NB4 (cell line): Measurements from ENCODE around the gene FARP1.

Experiments used
- MYC ChIP-seq: IDR thresholded peaks from 2 replicates; pipeline ENCODE4 v1.6.1; 2011; ENCODE audit warnings: low read depth, low read length
- POLR2A ChIP-seq: IDR thresholded peaks from 2 replicates; pipeline ENCODE4 v1.6.1; 2011; ENCODE audit warnings: mild to moderate bottlenecking; ENCODE audit not compliant: insufficient read length; ENCODE audit errors: extremely low read depth
- TF ChIP-seq, protein P1 (sequence below): IDR thresholded peaks from one replicate; pipeline ENCODE4 v1.5.1; 2012; ENCODE audit warnings: low read depth, low read length
- TF ChIP-seq, protein P2 (sequence below): IDR thresholded peaks from 2 replicates; pipeline ENCODE4 v1.6.1; 2011; ENCODE audit warnings: low read depth, low read length

DNA sequence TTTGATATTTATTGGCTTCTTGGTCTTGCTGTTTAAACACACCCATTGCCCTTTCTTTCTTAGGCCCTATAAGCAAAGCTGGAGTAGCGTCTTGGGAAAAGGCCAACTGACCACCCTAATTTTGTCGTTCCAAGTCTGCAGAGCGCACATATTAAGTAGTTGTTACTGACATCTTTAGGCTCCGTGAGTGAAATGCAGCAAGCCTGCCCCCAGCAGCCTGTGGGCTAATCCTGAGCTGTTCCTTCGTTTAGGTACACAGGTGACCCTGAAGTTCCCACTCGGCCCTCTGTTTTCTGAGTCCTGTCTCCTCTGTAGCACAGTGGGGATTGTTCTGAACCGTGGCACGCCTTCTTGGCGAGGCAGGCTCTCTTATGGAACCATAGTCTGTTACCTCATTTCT lies 263.5 kb downstream of the FARP1 start:
- TF ChIP-seq MYC, result no peak
- TF ChIP-seq, protein P1, sequence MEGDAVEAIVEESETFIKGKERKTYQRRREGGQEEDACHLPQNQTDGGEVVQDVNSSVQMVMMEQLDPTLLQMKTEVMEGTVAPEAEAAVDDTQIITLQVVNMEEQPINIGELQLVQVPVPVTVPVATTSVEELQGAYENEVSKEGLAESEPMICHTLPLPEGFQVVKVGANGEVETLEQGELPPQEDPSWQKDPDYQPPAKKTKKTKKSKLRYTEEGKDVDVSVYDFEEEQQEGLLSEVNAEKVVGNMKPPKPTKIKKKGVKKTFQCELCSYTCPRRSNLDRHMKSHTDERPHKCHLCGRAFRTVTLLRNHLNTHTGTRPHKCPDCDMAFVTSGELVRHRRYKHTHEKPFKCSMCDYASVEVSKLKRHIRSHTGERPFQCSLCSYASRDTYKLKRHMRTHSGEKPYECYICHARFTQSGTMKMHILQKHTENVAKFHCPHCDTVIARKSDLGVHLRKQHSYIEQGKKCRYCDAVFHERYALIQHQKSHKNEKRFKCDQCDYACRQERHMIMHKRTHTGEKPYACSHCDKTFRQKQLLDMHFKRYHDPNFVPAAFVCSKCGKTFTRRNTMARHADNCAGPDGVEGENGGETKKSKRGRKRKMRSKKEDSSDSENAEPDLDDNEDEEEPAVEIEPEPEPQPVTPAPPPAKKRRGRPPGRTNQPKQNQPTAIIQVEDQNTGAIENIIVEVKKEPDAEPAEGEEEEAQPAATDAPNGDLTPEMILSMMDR, result no peak
- TF ChIP-seq, protein P2, sequence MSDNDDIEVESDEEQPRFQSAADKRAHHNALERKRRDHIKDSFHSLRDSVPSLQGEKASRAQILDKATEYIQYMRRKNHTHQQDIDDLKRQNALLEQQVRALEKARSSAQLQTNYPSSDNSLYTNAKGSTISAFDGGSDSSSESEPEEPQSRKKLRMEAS, result no peak
- no peak for TF ChIP-seq POLR2A
